Keratinocyte (primary cell): Measurements from ENCODE around the gene MARCHF10. TPM values are rescaled to one million over a fixed set of nuclear protein-coding genes. Genes with fewer than 3 reads are reported as not detected.

Experiments
- DNase-seq: peaks from one replicate; pipeline ENCODE4 v3.0.0-alpha.2; 2011; ENCODE audit warnings: low read depth, missing footprints, low spot score
- FAIRE-seq: peaks from 2 replicates; lab custom pipeline; 2011; peaks lifted over from hg19 to GRCh38; lab: Jason Lieb, UNC
- H2AFZ ChIP-seq: 2 replicates; pipeline ENCODE4 v1.6.0; 2012; ENCODE audit warnings: low read length, control low read depth, inconsistent platforms; ENCODE audit not compliant: control insufficient read depth
- H3K27ac ChIP-seq: 2 replicates; pipeline ENCODE4 v1.5.1; 2011; ENCODE audit warnings: low read length; ENCODE audit not compliant: control insufficient read depth, insufficient read depth
- H3K27me3 ChIP-seq: 3 replicates; pipeline ENCODE4 v1.6.0; 2011; ENCODE audit warnings: low read length; ENCODE audit not compliant: control insufficient read depth, insufficient read depth; ENCODE audit errors: extremely low read depth
- H3K36me3 ChIP-seq, 2 experiments: 2 replicates in 1 of 2; 3 replicates in 1 of 2; pipeline ENCODE4 v1.5.1; 2011; ENCODE audit warnings: low read length in 2 of 2, mild to moderate bottlenecking in 1 of 2; ENCODE audit not compliant: control insufficient read depth in 2 of 2, insufficient read depth in 2 of 2; ENCODE audit errors: extremely low read depth in 1 of 2
- H3K4me1 ChIP-seq: 3 replicates; pipeline ENCODE4 v1.5.1; 2011; ENCODE audit warnings: low read length; ENCODE audit not compliant: control insufficient read depth, insufficient read depth; ENCODE audit errors: extremely low read depth
- H3K4me2 ChIP-seq: 3 replicates; pipeline ENCODE4 v1.6.0; 2011; ENCODE audit warnings: low read depth, low read length; ENCODE audit not compliant: control insufficient read depth, insufficient read depth; ENCODE audit errors: extremely low read depth
- H3K4me3 ChIP-seq, 3 experiments: fragments of 200-600 bp in 1 of 3; sonication (generic) in 1 of 3; 2 replicates in 2 of 3; 3 replicates in 1 of 3; pipeline ENCODE4 v1.5.1; 2011 to 2016; ENCODE audit warnings: low read length in 3 of 3, mild to moderate bottlenecking in 3 of 3, control low read depth in 2 of 3, inconsistent platforms in 1 of 3, low read depth in 1 of 3, mixed read lengths in 1 of 3, mixed run types in 1 of 3, moderate library complexity in 1 of 3; ENCODE audit not compliant: control insufficient read depth in 2 of 3, insufficient read depth in 2 of 3; ENCODE audit errors: extremely low read depth in 1 of 3
- H3K79me2 ChIP-seq: 2 replicates; pipeline ENCODE4 v1.6.0; 2012; ENCODE audit warnings: low read length; ENCODE audit not compliant: control insufficient read depth, insufficient read depth
- H3K9ac ChIP-seq: 3 replicates; pipeline ENCODE4 v1.6.0; 2011; ENCODE audit warnings: low read length; ENCODE audit not compliant: control insufficient read depth, insufficient read depth; ENCODE audit errors: extremely low read depth
- H3K9me1 ChIP-seq: 3 replicates; pipeline ENCODE4 v1.6.0; 2011; ENCODE audit warnings: low read length; ENCODE audit not compliant: control insufficient read depth, insufficient read depth; ENCODE audit errors: extremely low read depth
- H3K9me3 ChIP-seq: 2 replicates; pipeline ENCODE4 v1.5.1; 2012; ENCODE audit warnings: low read depth, low read length; ENCODE audit not compliant: control insufficient read depth
- H4K20me1 ChIP-seq: 3 replicates; pipeline ENCODE4 v1.6.0; 2011; ENCODE audit warnings: low read length; ENCODE audit not compliant: control insufficient read depth, insufficient read depth; ENCODE audit errors: extremely low read depth
- EZH2 ChIP-seq: IDR thresholded peaks from one replicate; pipeline ENCODE4 v1.6.1; 2012; ENCODE audit warnings: inconsistent platforms, mild to moderate bottlenecking, low read length, moderate library complexity
- dilution Hi-C: fragments of 300-500 bp; cut with MboI; formaldehyde crosslinking; loops from one replicate; pipeline ENCODE4 v1.7.0; 2020; ENCODE audit warnings: low sequenced_read_pairs; ENCODE audit not compliant: extremely low pct_ligation_motif_present
- polyA plus RNA-seq, 5 experiments: library from polyadenylated mRNA; depleted of rRNA in 3 of 5; stranded (reverse) in 3 of 5; stranded (forward) in 1 of 5; unstranded in 1 of 5; fragments of >200 nt; gene quantifications; 1 replicate in 1 of 5; 2 replicates in 3 of 5; 3 replicates in 1 of 5; pipeline versions ENCODE4 v1.2.1 to v1.2.3, GENCODE V29; 2011 to 2012; ENCODE audit warnings: missing spikeins in 2 of 5, low read depth in 1 of 5, low replicate concordance in 1 of 5
- TF ChIP-seq, protein P1 (sequence below), 3 experiments: IDR thresholded peaks in 1 of 3; conservative IDR thresholded peaks in 1 of 3; optimal IDR thresholded peaks in 1 of 3; 2 replicates in 2 of 3; 3 replicates in 1 of 3; pipeline versions ENCODE3 to v1.5.1; 2011; ENCODE audit warnings: low read length in 3 of 3, mild to moderate bottlenecking in 3 of 3, moderate library complexity in 2 of 3, control low read depth in 1 of 3, inconsistent platforms in 1 of 3; ENCODE audit not compliant: insufficient read depth in 2 of 3; ENCODE audit errors: extremely low read depth in 1 of 3

The MARCHF10 gene
- polyA plus RNA-seq, 1 donor (not counting 4 experiments of a cell fraction or from before 2014, with no cell fraction given), result not detected

DNA sequence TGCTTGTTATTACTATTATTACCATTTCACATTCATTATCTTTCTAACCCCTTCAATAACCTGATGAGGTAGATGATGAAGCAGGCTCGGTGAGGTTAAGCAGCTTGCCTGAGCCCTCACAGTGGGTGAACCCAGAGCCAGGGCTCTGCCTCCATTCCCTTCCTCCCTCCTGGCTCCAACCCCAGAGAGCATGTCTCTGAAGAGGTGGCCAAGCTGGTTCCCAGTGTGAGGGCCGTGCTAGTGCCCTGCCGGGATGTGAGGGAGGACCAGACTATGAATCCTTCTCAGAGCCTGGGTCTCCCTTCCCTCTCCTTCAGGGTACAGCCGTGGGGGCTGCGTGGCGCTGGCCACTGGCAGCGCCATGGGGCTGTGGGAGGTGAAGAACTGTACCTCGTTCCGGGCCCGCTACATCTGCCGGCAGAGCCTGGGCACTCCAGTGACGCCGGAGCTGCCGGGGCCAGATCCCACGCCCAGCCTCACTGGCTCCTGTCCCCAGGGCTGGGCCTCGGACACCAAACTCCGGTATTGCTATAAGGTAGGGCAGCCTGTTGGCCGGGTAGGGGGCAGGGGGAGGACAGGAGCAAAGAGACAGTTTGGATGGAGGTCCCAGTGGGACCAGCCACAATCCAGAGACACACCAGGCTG, 131.0 kb downstream of the MARCHF10 start:
- Histone ChIP-seq H3K27ac (no peak overlapping the region), H4K20me1 (no peaks in the 10 kb centered on the region), H3K79me2 (no peaks in the 10 kb centered on the region), H3K4me1 (peaks cover 17% of the 10 kb centered on the region), H3K9me3 (no peaks in the 10 kb centered on the region), H3K4me3 (no peak overlapping the region), H3K36me3 (peaks cover 11 to 15% of the 10 kb centered on the region in 2 experiments), H3K4me2 (no peak overlapping the region), H2AFZ (no peak overlapping the region), H3K27me3 (no peaks in the 10 kb centered on the region), H3K9me1 (peaks cover 4% of the 10 kb centered on the region), H3K9ac (no peak overlapping the region)
- no peak for TF ChIP-seq EZH2
- TF ChIP-seq, protein P1, sequence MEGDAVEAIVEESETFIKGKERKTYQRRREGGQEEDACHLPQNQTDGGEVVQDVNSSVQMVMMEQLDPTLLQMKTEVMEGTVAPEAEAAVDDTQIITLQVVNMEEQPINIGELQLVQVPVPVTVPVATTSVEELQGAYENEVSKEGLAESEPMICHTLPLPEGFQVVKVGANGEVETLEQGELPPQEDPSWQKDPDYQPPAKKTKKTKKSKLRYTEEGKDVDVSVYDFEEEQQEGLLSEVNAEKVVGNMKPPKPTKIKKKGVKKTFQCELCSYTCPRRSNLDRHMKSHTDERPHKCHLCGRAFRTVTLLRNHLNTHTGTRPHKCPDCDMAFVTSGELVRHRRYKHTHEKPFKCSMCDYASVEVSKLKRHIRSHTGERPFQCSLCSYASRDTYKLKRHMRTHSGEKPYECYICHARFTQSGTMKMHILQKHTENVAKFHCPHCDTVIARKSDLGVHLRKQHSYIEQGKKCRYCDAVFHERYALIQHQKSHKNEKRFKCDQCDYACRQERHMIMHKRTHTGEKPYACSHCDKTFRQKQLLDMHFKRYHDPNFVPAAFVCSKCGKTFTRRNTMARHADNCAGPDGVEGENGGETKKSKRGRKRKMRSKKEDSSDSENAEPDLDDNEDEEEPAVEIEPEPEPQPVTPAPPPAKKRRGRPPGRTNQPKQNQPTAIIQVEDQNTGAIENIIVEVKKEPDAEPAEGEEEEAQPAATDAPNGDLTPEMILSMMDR (optimal IDR thresholded peaks at IDR 0.05 in 1 of 3, IDR thresholded peaks at IDR 0.05 in 1 of 3, conservative IDR thresholded peaks at IDR 0.05 in 1 of 3; ENCODE audit: extremely low read depth in 1 of 3, insufficient read depth in 2 of 3, low read length in 3 of 3), result no peak
- no peak for FAIRE-seq
- DNase-seq, result no peak
- dilution Hi-C loops, result no loop called here

DNA sequence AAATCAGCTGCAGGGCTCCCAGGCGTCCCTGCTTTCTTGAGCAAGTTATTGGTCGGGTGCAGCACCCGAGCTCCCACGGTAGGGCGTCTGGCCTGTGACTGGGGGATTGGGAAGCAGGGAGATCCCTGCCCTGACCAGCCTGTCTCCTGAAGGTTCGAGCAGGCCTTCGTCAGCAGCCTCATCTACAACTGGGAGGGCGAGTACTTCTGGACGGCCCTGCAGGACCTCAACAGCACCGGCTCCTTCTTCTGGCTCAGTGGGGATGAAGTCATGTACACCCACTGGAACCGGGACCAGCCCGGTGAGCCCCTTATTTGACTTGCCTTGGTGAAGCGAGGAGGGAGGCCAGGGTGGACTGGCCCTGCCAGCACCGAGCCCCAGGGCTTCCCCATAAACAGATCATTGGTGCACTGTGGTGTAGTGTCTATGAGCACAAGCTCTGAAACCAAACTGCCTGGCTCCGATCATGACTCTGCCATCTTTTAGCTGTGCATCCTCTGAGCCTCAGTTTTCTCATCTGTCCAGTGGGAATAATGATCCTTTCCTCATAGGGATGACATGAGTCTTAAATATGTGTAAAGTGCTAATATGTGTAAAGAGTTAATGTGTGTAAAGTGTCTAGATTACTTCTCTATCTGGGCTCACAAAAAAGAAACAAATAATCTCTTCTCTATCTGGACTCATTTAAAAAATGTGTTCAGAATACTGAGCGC, 131.7 kb downstream of the MARCHF10 start:
- FAIRE-seq, result no peak
- no peaks in the 10 kb centered on the region for H4K20me1 ChIP-seq
- H3K4me2 ChIP-seq, result no peak overlapping the region
- H2AFZ ChIP-seq, result no peak overlapping the region
- no peaks in the 10 kb centered on the region for H3K79me2 ChIP-seq
- no peak overlapping the region for H3K9ac ChIP-seq
- peaks cover 4% of the 10 kb centered on the region for H3K9me1 ChIP-seq
- H3K27me3 ChIP-seq, result no peaks in the 10 kb centered on the region
- dilution Hi-C loops, result no loop called here
- no peak overlapping the region for H3K4me3 ChIP-seq
- TF ChIP-seq EZH2, result no peak
- TF ChIP-seq, protein P1 (optimal IDR thresholded peaks at IDR 0.05 in 1 of 3, IDR thresholded peaks at IDR 0.05 in 1 of 3, conservative IDR thresholded peaks at IDR 0.05 in 1 of 3; ENCODE audit: extremely low read depth in 1 of 3, insufficient read depth in 2 of 3, low read length in 3 of 3), result no peak
- peaks cover 17% of the 10 kb centered on the region for H3K4me1 ChIP-seq
- DNase-seq, result no peak
- H3K27ac ChIP-seq, result no peak overlapping the region
- peaks cover 11 to 15% of the 10 kb centered on the region in 2 experiments for H3K36me3 ChIP-seq
- H3K9me3 ChIP-seq, result no peaks in the 10 kb centered on the region
